Muscle of leg (tissue), 11 donors: ENCODE measurements around the gene POU6F2. TPM values are rescaled to one million over a fixed set of nuclear protein-coding genes. Genes with fewer than 3 reads are reported as not detected.

ENCODE experiments used
- DNase-seq: peaks from one replicate; pipeline ENCODE4 v3.0.0; 2013
- H3K27ac ChIP-seq: one replicate; pipeline ENCODE4 v1.5.1; 2013; ENCODE audit warnings: mild to moderate bottlenecking, low read length, control low read depth
- H3K27me3 ChIP-seq: one replicate; pipeline ENCODE4 v1.6.1; 2013; ENCODE audit warnings: low read length; ENCODE audit not compliant: control insufficient read depth, insufficient read depth
- H3K36me3 ChIP-seq: one replicate; pipeline ENCODE4 v1.6.1; 2013; ENCODE audit warnings: low read length; ENCODE audit not compliant: control insufficient read depth, insufficient read depth
- H3K4me1 ChIP-seq: one replicate; pipeline ENCODE4 v1.6.1; 2013; ENCODE audit warnings: low read length; ENCODE audit not compliant: control insufficient read depth, insufficient read depth
- H3K4me3 ChIP-seq: one replicate; pipeline ENCODE4 v1.5.1; 2013; ENCODE audit warnings: low read length, control low read depth
- H3K9me3 ChIP-seq: replicated peaks from 2 replicates; pipeline ENCODE4 v1.6.1; 2013; ENCODE audit warnings: low read depth, low read length; ENCODE audit not compliant: control insufficient read depth
- WGBS: methylation state at CpG from one replicate; pipeline ENCODE4 v1.1.5; 2013; ENCODE audit warnings: missing lambda C conversion rate; ENCODE audit not compliant: insufficient coverage; 5-methylcytosine and 5-hydroxymethylcytosine counted together
- polyA plus RNA-seq, 8 donors: library from polyadenylated mRNA; unstranded; fragments of 120-200 nt; gene quantifications; one replicate each; pipeline versions ENCODE4 v1.2.1 to v1.2.3, GENCODE V29; 2013; ENCODE audit warnings: inconsistent platforms in 1 of 8, low replicate concordance in 1 of 8; ENCODE audit not compliant: insufficient read length in 8 of 8, insufficient read depth in 1 of 8
- total RNA-seq: library from RNA; stranded (reverse); fragments of 120-200 nt; gene quantifications from one replicate; pipeline ENCODE4 v1.2.4, GENCODE V29; 2013

POU6F2 gene
- total and polyA plus RNA-seq, 9 donors: 0.05 to 0.54 (median 0.10) TPM; not detected in 1

DNA sequence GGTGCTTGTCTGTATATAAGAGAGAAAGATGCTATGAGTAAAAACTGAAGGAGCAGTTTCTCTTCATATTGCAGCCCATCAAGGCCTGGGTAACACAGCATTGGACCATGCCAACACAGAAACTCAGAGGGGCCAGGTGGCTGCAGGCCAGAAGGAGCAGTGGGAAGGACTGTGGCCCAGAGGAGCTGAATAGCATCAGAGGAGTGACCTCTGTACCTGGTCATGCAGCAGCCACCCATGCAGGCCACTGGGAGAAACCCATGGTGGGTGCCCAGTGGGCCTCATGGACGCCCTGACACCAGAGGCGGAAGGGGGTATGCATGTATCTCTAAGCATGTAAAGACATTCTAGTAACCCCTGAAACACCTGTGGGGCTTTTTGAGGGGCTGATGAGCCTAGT lies 512.6 kb downstream of the POU6F2 start:
- Histone ChIP-seq H3K36me3 (no peaks in the 10 kb centered on the region), H3K9me3 (no peaks in the 10 kb centered on the region), H3K4me3 (no peak overlapping the region), H3K27ac (no peak overlapping the region), H3K27me3 (no peaks in the 10 kb centered on the region), H3K4me1 (no peaks in the 10 kb centered on the region)
- no peak for DNase-seq
- WGBS: no CpG with 5 or more reads among the region's 2 CpGs

- Histone ChIP-seq H3K4me3 (no peak overlapping the region), H3K36me3 (no peaks in the 10 kb centered on the region), H3K4me1 (no peaks in the 10 kb centered on the region), H3K27me3 (no peaks in the 10 kb centered on the region), H3K9me3 (no peaks in the 10 kb centered on the region), H3K27ac (no peak overlapping the region)
- DNase-seq: no peak
- no CpG with 5 or more reads among the region's 1 CpG for WGBS
Observed at GRCh38 chr7:39493934-39494333, 516.2 kb downstream of the POU6F2 start.

GRCh38 chr7:39501358-39501757 lies 523.6 kb downstream of the POU6F2 start:
- Histone ChIP-seq H3K4me1 (no peaks in the 10 kb centered on the region), H3K27ac (no peak overlapping the region), H3K9me3 (no peaks in the 10 kb centered on the region), H3K27me3 (no peaks in the 10 kb centered on the region), H3K4me3 (no peak overlapping the region), H3K36me3 (no peaks in the 10 kb centered on the region)
- no peak for DNase-seq
- no CpG with 5 or more reads among the region's 3 CpGs for WGBS

DNA sequence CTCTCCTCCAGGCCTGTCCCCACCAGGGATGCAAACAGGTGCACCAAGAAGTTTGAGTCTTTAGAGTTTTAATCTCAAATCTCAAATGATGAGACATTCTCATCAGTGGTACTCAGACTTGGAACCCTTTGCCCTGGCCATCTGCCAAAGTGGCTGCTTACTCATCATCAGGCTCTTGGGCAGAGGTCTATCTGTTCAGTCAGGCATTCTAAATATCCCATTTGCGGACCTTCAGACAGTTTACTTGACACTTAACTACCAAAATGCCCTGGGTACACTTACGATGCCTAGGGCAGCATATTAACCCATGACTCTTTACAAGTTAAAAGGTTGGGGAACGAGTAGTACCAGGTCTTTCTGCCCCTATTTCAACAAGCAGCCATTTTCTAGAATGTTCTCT lies 527.3 kb downstream of the POU6F2 start:
- DNase-seq: no peak
- Histone ChIP-seq H3K4me1 (no peaks in the 10 kb centered on the region), H3K27me3 (no peaks in the 10 kb centered on the region), H3K9me3 (no peaks in the 10 kb centered on the region), H3K4me3 (no peak overlapping the region), H3K36me3 (no peaks in the 10 kb centered on the region), H3K27ac (no peak overlapping the region)
- WGBS: 84% methylated on average over 3 of the region's 3 CpGs

DNA sequence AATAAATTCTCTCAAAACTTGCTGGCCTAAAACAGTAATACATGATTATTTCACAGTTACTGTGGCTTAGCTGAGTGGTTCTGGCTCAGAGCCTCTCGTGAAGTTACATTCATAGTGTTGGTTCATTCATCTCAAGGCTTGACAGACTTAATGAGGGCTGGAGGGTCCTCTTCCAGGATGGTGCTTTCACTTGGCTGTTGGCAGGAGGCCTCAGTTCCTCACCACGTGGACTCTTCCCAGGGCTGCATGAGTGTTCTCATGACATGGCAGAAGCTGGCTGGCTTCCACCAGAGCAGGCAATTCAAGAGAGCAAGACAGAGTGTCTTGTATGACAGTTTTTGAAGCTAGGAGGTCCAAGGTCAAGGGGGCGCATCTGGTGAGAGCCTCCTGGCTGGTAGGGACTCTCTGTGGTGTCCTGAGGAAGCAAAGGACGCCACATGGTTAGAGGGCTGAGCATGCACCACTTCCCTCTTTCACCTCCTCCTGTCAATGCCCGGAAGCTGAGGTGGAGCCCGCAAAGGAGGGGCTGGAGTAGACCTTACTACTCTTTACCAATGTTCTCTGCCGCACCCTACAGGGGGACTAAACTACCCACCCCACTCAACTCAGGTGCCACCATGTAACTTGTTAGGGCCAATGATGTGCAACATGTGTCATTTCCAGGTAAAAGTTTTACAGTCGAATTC lies 530.3 kb downstream of the POU6F2 start:
- Histone ChIP-seq H3K36me3 (no peaks in the 10 kb centered on the region), H3K4me3 (no peak overlapping the region), H3K27ac (no peak overlapping the region), H3K9me3 (no peaks in the 10 kb centered on the region), H3K4me1 (no peaks in the 10 kb centered on the region), H3K27me3 (no peaks in the 10 kb centered on the region)
- no peak for DNase-seq
- WGBS: 50% methylated on average over 1 of the region's 8 CpGs

GRCh38 chr7:39509436-39509835 lies 531.7 kb downstream of the POU6F2 start:
- H3K27ac ChIP-seq: no peak overlapping the region
- no peak overlapping the region for H3K4me3 ChIP-seq
- DNase-seq: no peak
- 37% methylated on average over 2 of the region's 4 CpGs for WGBS
- no peaks in the 10 kb centered on the region for H3K9me3 ChIP-seq
- H3K36me3 ChIP-seq: no peaks in the 10 kb centered on the region
- no peaks in the 10 kb centered on the region for H3K4me1 ChIP-seq
- H3K27me3 ChIP-seq: no peaks in the 10 kb centered on the region

GRCh38 chr7:39509912-39510311 lies 532.2 kb downstream of the POU6F2 start:
- H3K4me1 ChIP-seq: no peaks in the 10 kb centered on the region
- H3K36me3 ChIP-seq: no peaks in the 10 kb centered on the region
- H3K27ac ChIP-seq: no peak overlapping the region
- no peaks in the 10 kb centered on the region for H3K9me3 ChIP-seq
- no peaks in the 10 kb centered on the region for H3K27me3 ChIP-seq
- no peak overlapping the region for H3K4me3 ChIP-seq
- WGBS: no CpG with 5 or more reads among the region's 2 CpGs
- no peak for DNase-seq

- Histone ChIP-seq H3K4me3 (no peak overlapping the region), H3K36me3 (no peaks in the 10 kb centered on the region), H3K27ac (no peak overlapping the region), H3K27me3 (no peaks in the 10 kb centered on the region), H3K4me1 (no peaks in the 10 kb centered on the region), H3K9me3 (no peaks in the 10 kb centered on the region)
- WGBS: no CpG with 5 or more reads among the region's 3 CpGs
- DNase-seq: no peak
Observed at GRCh38 chr7:39510864-39511354, 533.2 kb downstream of the POU6F2 start.

DNA sequence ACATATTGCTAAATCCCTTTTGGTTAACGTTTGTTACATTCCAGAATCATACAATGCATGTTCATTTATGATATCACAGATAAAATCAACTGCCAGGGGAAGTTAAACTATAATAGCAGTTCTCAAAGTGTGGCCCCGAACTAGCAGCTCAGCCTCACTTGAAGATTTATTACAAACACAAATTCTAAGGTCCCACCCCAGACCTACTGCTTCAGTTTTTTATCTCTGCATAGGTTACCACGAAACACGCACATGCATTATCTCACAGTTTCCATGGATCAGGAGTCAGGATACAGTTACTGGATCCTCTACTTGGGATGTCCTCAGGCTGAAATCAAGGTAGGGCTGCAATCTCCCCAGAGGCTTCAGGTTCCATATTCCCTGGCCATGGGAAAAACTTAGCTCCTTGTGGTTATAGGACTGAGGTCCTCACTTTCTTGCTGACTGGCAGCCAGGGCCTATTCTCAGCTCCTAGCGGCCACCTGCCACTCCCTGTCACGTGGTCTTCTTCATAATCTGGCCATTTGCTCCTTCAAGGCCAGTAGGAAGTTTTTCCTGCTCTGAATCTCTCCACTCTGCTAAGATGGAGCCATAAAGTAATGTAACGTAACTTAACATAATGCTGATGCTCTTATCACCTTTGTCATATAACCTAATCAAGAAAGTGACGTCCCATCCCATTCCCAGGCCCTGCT lies 538.0 kb downstream of the POU6F2 start:
- no peaks in the 10 kb centered on the region for H3K27me3 ChIP-seq
- no peaks in the 10 kb centered on the region for H3K4me1 ChIP-seq
- H3K9me3 ChIP-seq: no peaks in the 10 kb centered on the region
- H3K4me3 ChIP-seq: no peak overlapping the region
- H3K36me3 ChIP-seq: no peaks in the 10 kb centered on the region
- WGBS: 82% methylated on average over 6 of the region's 8 CpGs
- no peak for DNase-seq
- H3K27ac ChIP-seq: no peak overlapping the region

GRCh38 chr7:39516498-39516897 lies 538.8 kb downstream of the POU6F2 start:
- no peaks in the 10 kb centered on the region for H3K27me3 ChIP-seq
- H3K4me1 ChIP-seq: no peaks in the 10 kb centered on the region
- DNase-seq: no peak
- no peaks in the 10 kb centered on the region for H3K9me3 ChIP-seq
- no peaks in the 10 kb centered on the region for H3K36me3 ChIP-seq
- H3K27ac ChIP-seq: no peak overlapping the region
- no peak overlapping the region for H3K4me3 ChIP-seq
- WGBS: no CpG with 5 or more reads among the region's 7 CpGs
